Panc1 (cell line): ENCODE data around the gene SETDB2. TPM values are rescaled to one million over a fixed set of nuclear protein-coding genes. Genes with fewer than 3 reads are reported as not detected.

ENCODE experiments used
- ATAC-seq: fragments of 200-7000 bp; cut with Tn5 transposase; 2 replicates; pipeline ENCODE4 v1.9.1; 2020; ENCODE audit warnings: mild to moderate bottlenecking, moderate library complexity
- BruUV-seq: library from RNA; stranded (reverse); fragments of 400-500 nt; replicated peaks from 2 replicates; lab custom pipeline; 2021; lab: Mats Ljungman, UMichigan
- CTCF ChIA-PET: fragments of 300-600 bp; sonication (Branson Sonifier 250); formaldehyde crosslinking; loops from one replicate; lab custom pipeline; 2022; ENCODE audit warnings: antibody characterized with exemption; lab: Charles Lee
- POLR2A ChIA-PET: fragments of 300-600 bp; sonication (Branson Sonifier 250); formaldehyde crosslinking; loops from one replicate; lab custom pipeline; 2022; ENCODE audit warnings: antibody characterized with exemption; lab: Charles Lee
- DNase-seq: peaks from one replicate; pipeline ENCODE4 v3.0.0-alpha.2; 2010; ENCODE audit warnings: low read depth, low spot score
- H3K27ac ChIP-seq: 2 replicates; pipeline ENCODE4 v1.5.1; 2011; ENCODE audit warnings: mild to moderate bottlenecking, low read length, inconsistent platforms
- H3K27me3 ChIP-seq: fragments of 200-500 bp; sonication (Bioruptor generic); 2 replicates; pipeline ENCODE4 v1.6.0; 2014; ENCODE audit warnings: low read length, inconsistent platforms; ENCODE audit not compliant: control insufficient read depth, insufficient read depth
- H3K36me3 ChIP-seq: fragments of 200-500 bp; sonication (Bioruptor generic); 2 replicates; pipeline ENCODE4 v1.5.1; 2014; ENCODE audit warnings: inconsistent platforms, mild to moderate bottlenecking, low read length, moderate library complexity; ENCODE audit not compliant: control insufficient read depth, insufficient read depth
- H3K4me1 ChIP-seq: 2 replicates; pipeline ENCODE4 v1.5.1; 2011; ENCODE audit warnings: inconsistent platforms, mild to moderate bottlenecking, low read length, moderate library complexity; ENCODE audit not compliant: control insufficient read depth, insufficient read depth
- H3K4me3 ChIP-seq, 2 experiments: 2 replicates each; pipeline ENCODE4 v1.5.1; 2011 to 2012; ENCODE audit warnings: low read depth in 2 of 2, low read length in 2 of 2, mild to moderate bottlenecking in 2 of 2, inconsistent platforms in 1 of 2, moderate library complexity in 1 of 2
- H3K9me3 ChIP-seq: fragments of 200-500 bp; sonication (Bioruptor generic); 2 replicates; pipeline ENCODE4 v1.5.1; 2014; ENCODE audit warnings: low read depth, mild to moderate bottlenecking, inconsistent platforms, low read length, moderate library complexity; ENCODE audit not compliant: control insufficient read depth, insufficient read depth
- POLR2AphosphoS5 ChIP-seq: IDR thresholded peaks from 2 replicates; pipeline ENCODE4 v1.6.1; 2012; ENCODE audit warnings: mild to moderate bottlenecking, low read depth, low read length, moderate library complexity
- REST ChIP-seq, 2 experiments: IDR thresholded peaks; 2 replicates each; pipeline ENCODE4 v1.6.1; 2011 to 2012; ENCODE audit warnings: low read depth in 2 of 2, control low read depth in 1 of 2, low read length in 1 of 2, mild to moderate bottlenecking in 1 of 2, moderate library complexity in 1 of 2; ENCODE audit not compliant: insufficient read depth in 1 of 2
- SIN3A ChIP-seq: IDR thresholded peaks from 2 replicates; pipeline ENCODE4 v1.6.1; 2012; ENCODE audit warnings: low read depth, mild to moderate bottlenecking, low read length, moderate library complexity, borderline replicate concordance; ENCODE audit not compliant: insufficient read depth
- TCF7L2 ChIP-seq: IDR thresholded peaks from 2 replicates; pipeline ENCODE4 v1.6.1; 2011; ENCODE audit warnings: mild to moderate bottlenecking, low read depth, low read length, inconsistent platforms
- in situ Hi-C: cut with HindIII; loops from 2 replicates; pipeline ENCODE4 v1.10.0; 2016; ENCODE audit warnings: low sequenced_read_pairs, low pct_unique_long_range_greater_than_20kb
- intact Hi-C: fragments of 100-400 bp; cut with micrococcal nuclease; formaldehyde crosslinking; loops from one replicate; pipeline ENCODE4 v1.10.0; 2022; ENCODE audit not compliant: unreplicated experiment
- total RNA-seq: library from RNA; stranded (reverse); gene quantifications from one replicate; pipeline ENCODE4 v1.2.1, GENCODE V29; 2021; ENCODE audit not compliant: unreplicated experiment
- TF ChIP-seq, protein P1 (sequence below): fragments of 450-650 bp; IDR thresholded peaks from 2 replicates; pipeline ENCODE4 v1.5.1; 2017; ENCODE audit warnings: mild to moderate bottlenecking

Gene SETDB2
- total RNA-seq, 1 experiment from 2014 or later: 6.1 TPM

DNA sequence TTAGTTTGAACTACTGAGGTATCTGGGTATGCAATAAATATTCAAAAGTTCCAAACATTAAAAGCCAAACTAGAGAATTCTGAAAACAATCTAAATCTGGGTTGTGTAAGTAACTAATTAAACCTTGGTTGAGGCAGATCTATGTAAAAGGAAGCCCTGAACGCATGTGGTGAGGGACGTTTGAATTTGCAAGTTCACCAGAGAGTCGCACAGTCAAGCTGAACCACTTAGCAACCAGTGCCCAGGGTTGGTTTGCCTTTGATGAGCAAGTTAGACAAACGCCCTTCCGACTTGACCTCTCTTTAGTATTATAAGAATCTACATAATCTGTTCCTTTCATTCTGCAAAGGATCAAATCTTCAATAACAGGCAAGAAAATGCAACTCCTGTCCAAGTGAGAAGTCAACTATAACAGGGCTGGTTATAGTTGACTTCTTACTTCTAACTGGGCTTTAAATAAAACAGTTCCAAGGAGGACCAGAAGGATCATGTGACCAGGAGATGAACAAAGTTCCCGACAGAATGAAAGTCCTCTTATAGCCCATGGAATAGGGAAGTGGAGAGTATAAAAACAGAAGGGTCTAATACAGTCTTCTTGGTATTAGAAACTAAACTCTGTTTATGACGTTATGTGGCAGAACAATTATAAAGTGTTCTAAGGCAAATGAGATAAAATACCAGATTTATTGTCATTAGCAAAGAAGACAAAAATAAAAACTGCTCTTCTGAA lies 92.2 kb downstream of the SETDB2 start:
- DNase-seq (no peak), ATAC-seq (no peak)
- ChIA-PET POLR2A (no interaction called here), CTCF (no interaction called here)
- Histone ChIP-seq H3K9me3 (no peaks in the 10 kb centered on the region), H3K27me3 (no peaks in the 10 kb centered on the region), H3K36me3 (no peaks in the 10 kb centered on the region; the same call in 1 of the 2 replicates), H3K4me3 (no peak overlapping the region), H3K27ac (no peak overlapping the region), H3K4me1 (no peaks in the 10 kb centered on the region)
- in situ Hi-C loops (no loop called here), intact Hi-C loops (no loop called here)
- TF ChIP-seq REST (IDR thresholded peaks at IDR 0.05; ENCODE audit: insufficient read depth in 1 of 2, low read depth in 2 of 2, low read length in 1 of 2) (no peak), POLR2AphosphoS5 (no peak), SIN3A (no peak), TCF7L2 (no peak)
- TF ChIP-seq, protein P1, sequence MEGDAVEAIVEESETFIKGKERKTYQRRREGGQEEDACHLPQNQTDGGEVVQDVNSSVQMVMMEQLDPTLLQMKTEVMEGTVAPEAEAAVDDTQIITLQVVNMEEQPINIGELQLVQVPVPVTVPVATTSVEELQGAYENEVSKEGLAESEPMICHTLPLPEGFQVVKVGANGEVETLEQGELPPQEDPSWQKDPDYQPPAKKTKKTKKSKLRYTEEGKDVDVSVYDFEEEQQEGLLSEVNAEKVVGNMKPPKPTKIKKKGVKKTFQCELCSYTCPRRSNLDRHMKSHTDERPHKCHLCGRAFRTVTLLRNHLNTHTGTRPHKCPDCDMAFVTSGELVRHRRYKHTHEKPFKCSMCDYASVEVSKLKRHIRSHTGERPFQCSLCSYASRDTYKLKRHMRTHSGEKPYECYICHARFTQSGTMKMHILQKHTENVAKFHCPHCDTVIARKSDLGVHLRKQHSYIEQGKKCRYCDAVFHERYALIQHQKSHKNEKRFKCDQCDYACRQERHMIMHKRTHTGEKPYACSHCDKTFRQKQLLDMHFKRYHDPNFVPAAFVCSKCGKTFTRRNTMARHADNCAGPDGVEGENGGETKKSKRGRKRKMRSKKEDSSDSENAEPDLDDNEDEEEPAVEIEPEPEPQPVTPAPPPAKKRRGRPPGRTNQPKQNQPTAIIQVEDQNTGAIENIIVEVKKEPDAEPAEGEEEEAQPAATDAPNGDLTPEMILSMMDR: no peak
- no TSS peak for BruUV-seq

- CTCF ChIA-PET: no interaction called here
- no peak for ATAC-seq
- in situ Hi-C loops (no loop called here), intact Hi-C loops (no loop called here)
- Histone ChIP-seq H3K27ac (no peak overlapping the region), H3K9me3 (no peaks in the 10 kb centered on the region), H3K4me3 (no peak overlapping the region), H3K27me3 (no peaks in the 10 kb centered on the region), H3K4me1 (no peaks in the 10 kb centered on the region), H3K36me3 (no peaks in the 10 kb centered on the region)
- TF ChIP-seq TCF7L2 (no peak), POLR2AphosphoS5 (no peak), SIN3A (no peak), REST (IDR thresholded peaks at IDR 0.05; ENCODE audit: insufficient read depth in 1 of 2, low read depth in 2 of 2, low read length in 1 of 2) (no peak)
- TF ChIP-seq, protein P1: no peak
- DNase-seq: no peak
- no TSS peak for BruUV-seq
- POLR2A ChIA-PET: interaction anchor here (0.7 kb wide), 1 partner anchor 40 kb away, joined by 4 read pairs; no protein-coding TSS in a partner anchor
Measured at GRCh38 chr13:49538404-49538803, 94.3 kb downstream of the SETDB2 start.
